Naive thymus-derived CD4-positive, alpha-beta T cell (primary cell): Measurements from ENCODE around the gene GFI1B. TPM values are rescaled to one million over a fixed set of nuclear protein-coding genes. Genes with fewer than 3 reads are reported as not detected.
A peak's percentile ranks its signal among the peaks of the same experiment; 100 is the strongest.

Experiments used
- ATAC-seq: fragments of 150-1000 bp; cut with Tn5 transposase; 2 replicates; pipeline ENCODE4 v1.10.0; 2021; ENCODE audit warnings: mild to moderate bottlenecking, moderate library complexity
- CTCF ChIA-PET: fragments of 350-600 bp; sonication (Branson Sonifier 250); formaldehyde crosslinking; loops from one replicate; lab custom pipeline; 2021; ENCODE audit warnings: antibody characterized with exemption; lab: Charles Lee
- POLR2A ChIA-PET: fragments of 350-600 bp; sonication (Branson Sonifier 250); formaldehyde crosslinking; loops from one replicate; lab custom pipeline; 2021; ENCODE audit warnings: antibody characterized with exemption, inconsistent platforms; lab: Charles Lee
- DNase-seq, 9 donors: peaks; one replicate each; pipeline versions ENCODE4 v3.0.0 to v3.0.0-alpha.2; 2020 to 2022; ENCODE audit warnings: mixed read lengths in 1 of 9
- H3K27ac ChIP-seq: one replicate; pipeline ENCODE4 v1.7.0; 2013; ENCODE audit warnings: mild to moderate bottlenecking, low read depth, low read length, moderate library complexity
- H3K27me3 ChIP-seq, 2 donors: one replicate each; pipeline ENCODE4 v1.7.0; 2013; ENCODE audit warnings: low read length in 2 of 2, mild to moderate bottlenecking in 2 of 2, moderate library complexity in 2 of 2; ENCODE audit not compliant: control insufficient read depth in 2 of 2, insufficient read depth in 2 of 2
- H3K36me3 ChIP-seq, 3 experiments: 1 replicate in 2 of 3; 2 replicates in 1 of 3; pipeline ENCODE4 v1.7.0; 2013; ENCODE audit warnings: low read length in 3 of 3, mild to moderate bottlenecking in 3 of 3, moderate library complexity in 1 of 3; ENCODE audit not compliant: insufficient read depth in 3 of 3, control insufficient read depth in 2 of 3
- H3K4me1 ChIP-seq, 2 donors: one replicate each; pipeline ENCODE4 v1.7.0; 2013; ENCODE audit warnings: low read length in 2 of 2, mild to moderate bottlenecking in 2 of 2, moderate library complexity in 1 of 2; ENCODE audit not compliant: control insufficient read depth in 2 of 2, insufficient read depth in 2 of 2
- H3K4me3 ChIP-seq: 2 replicates; pipeline ENCODE4 v1.7.0; 2013; ENCODE audit warnings: mild to moderate bottlenecking, low read length
- H3K9me3 ChIP-seq, 3 experiments: 1 replicate in 2 of 3; 2 replicates in 1 of 3; pipeline ENCODE4 v1.7.0; 2013; ENCODE audit warnings: low read length in 3 of 3; ENCODE audit not compliant: control insufficient read depth in 2 of 3
- H3K27ac Mint-ChIP-seq, 9 donors: one replicate each; pipeline ENCODE4 v1.8.0; 2020 to 2022; ENCODE audit warnings: mixed read lengths in 9 of 9, mild to moderate bottlenecking in 8 of 9, moderate library complexity in 5 of 9, inconsistent platforms in 2 of 9
- H3K27me3 Mint-ChIP-seq, 5 donors: one replicate each; pipeline ENCODE4 v1.8.0; 2021 to 2022; ENCODE audit warnings: mixed read lengths in 5 of 5, mild to moderate bottlenecking in 1 of 5
- H3K36me3 Mint-ChIP-seq, 5 donors: one replicate each; pipeline ENCODE4 v1.8.0; 2020 to 2022; ENCODE audit warnings: mixed read lengths in 5 of 5, mild to moderate bottlenecking in 3 of 5, inconsistent platforms in 1 of 5
- H3K4me1 Mint-ChIP-seq, 7 donors: one replicate each; pipeline ENCODE4 v1.8.0; 2020 to 2022; ENCODE audit warnings: mixed read lengths in 7 of 7, mild to moderate bottlenecking in 3 of 7, inconsistent platforms in 1 of 7
- H3K4me3 Mint-ChIP-seq, 10 donors: one replicate each; pipeline ENCODE4 v1.8.0; 2020 to 2022; ENCODE audit warnings: mild to moderate bottlenecking in 10 of 10, mixed read lengths in 10 of 10, moderate library complexity in 6 of 10, inconsistent platforms in 2 of 10
- H3K9me3 Mint-ChIP-seq, 11 donors: one replicate each; pipeline ENCODE4 v1.8.0; 2020 to 2022; ENCODE audit warnings: mixed read lengths in 11 of 11, mild to moderate bottlenecking in 4 of 11, inconsistent platforms in 1 of 11, moderate library complexity in 1 of 11
- intact Hi-C, 2 donors: fragments of 100-400 bp; cut with micrococcal nuclease; formaldehyde crosslinking; loops; one replicate each; pipeline ENCODE4 v1.15.1; 2023
- polyA plus RNA-seq, 2 donors: library from polyadenylated mRNA; unstranded; fragments of 300-500 nt; fragmentation: Illumina TruSeq; gene quantifications; one replicate each; pipeline ENCODE4 v1.2.3, GENCODE V29; 2021
- total RNA-seq, 6 experiments: library from RNA in 5 of 6; stranded (reverse) in 5 of 6; gene quantifications; 1 replicate in 5 of 6; 2 replicates in 1 of 6; pipeline ENCODE4 v1.2.3 and lab custom pipeline; 2021 to 2026

GFI1B gene
- total and polyA plus RNA-seq, 7 experiments from 2014 or later, result 0.21 to 2.7 TPM; not detected in 5

DNA sequence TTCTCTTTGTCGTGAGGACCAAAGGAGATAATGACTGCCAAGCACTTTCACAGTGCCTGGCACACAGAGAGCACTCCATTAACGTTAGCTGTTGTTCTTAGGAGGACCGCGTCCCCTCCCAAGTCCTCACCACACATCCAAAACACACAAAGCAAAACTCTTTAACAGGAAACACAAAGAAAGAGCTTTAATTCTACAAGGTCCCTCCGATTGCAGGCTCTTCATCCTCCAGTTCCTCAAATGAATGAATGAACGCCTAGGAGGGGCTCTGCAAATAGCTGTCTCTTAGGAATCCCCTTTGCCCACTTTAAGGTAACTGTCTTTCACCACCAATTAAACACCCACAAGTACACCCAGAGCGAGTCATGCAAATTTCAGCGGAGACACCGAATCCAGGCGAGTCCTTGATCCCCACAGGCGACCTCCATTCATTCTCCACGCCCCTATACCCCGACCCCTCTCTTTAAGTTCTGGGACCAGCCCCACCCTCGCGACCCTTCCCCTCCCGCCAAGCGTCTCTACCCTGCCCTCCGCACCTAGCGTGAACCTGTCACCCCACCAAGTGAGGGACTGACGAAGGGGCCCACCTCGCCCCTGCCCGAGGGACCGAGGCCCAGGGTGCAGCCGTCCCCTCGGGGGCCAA, 34.7 kb upstream of the GFI1B start:
- POLR2A ChIA-PET, result interaction anchor here (0.7 to 2.6 kb wide), 11 partner anchors 9 to 1216 kb away, joined by 3 to 14 read pairs (median 4); partner anchors contain the start of gene GTF3C5

DNA sequence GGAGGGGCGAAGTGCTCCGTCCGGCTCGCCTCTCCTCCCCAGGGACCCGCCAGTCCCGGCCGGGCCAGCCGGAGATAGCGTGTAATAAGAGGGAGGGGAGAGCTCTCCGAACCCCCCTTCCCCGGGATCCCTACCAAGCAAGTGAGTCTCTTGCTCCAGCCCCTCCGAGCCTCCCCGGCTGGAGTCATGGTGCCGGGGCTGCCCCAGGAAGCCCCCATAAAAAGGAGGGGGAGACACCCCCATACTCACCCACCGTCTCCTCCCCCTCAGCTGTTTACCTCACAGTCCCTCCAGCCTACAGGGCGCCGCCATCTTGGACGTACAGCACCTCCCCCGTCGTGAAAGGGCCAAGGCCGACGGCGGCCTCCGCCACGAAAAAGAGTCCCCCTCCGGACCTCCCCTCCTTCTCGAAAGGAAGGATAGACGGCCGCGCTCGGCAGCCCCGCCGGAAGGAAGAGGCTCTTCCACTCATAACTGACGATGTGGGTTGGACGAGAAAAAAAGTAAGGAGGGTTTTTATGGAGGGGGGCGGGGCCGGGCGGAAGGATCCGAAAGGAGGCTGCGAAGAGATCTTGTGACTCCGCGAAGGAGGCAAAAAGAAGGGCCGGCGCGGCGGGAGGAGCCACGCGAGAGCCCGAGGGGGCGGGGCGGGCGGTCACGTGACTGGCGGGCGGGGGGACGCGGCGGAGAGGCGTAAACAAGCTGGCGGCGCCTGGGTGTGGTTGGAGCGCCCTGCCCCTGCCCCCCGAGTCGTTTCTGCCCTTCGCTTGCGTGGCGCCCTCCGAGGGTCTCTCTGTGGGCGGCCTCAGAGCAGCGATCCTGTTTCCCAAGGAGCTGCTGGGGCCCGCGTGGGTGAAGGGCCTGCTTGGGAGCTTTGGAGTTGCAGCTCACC, 34.0 kb upstream of the GFI1B start, which contains the start of gene TSC1:
TSS of gene TSC1 (minus strand) at position 323 of the 892 bp plus-strand sequence. CDS start 15,744 bp downstream, outside the sequence.
- Histone ChIP-seq H3K9me3 (no peaks in the 10 kb centered on the region), H3K4me3 (peak within 1 kb of the TSS; percentile 93), H3K4me1 (peaks cover 8 to 14% of the 10 kb centered on the region in 2 donors), H3K27me3 (no peaks in the 10 kb centered on the region), H3K27ac (peak within 1 kb of the TSS; percentile 94), H3K36me3 (peaks cover 0 to 7% (median 0%) of the 10 kb centered on the region in 3 experiments)
- CTCF ChIA-PET, result interaction anchor here (0.6 to 1.4 kb wide), 3 partner anchors 241 to 590 kb away, joined by 3 read pairs; partner anchors contain the start of gene SETX
- DNase-seq (peak; percentile 96 to 99 (median 98)), ATAC-seq (peak; percentile 94)
- H3K36me3 Mint-ChIP-seq, result no peaks in the 10 kb centered on the region
- peaks cover 0 to 4% (median 0%) of the 10 kb centered on the region in 11 donors for H3K9me3 Mint-ChIP-seq
- H3K4me1 Mint-ChIP-seq, result peaks cover 15 to 45% (median 27%) of the 10 kb centered on the region in 7 donors
- POLR2A ChIA-PET, result interaction anchor here (0.5 to 3.0 kb wide), 17 partner anchors 10 to 1216 kb away, joined by 3 to 15 read pairs (median 3); partner anchors contain the start of genes DDX31, GTF3C4 and GTF3C5
- intact Hi-C loops, result loop anchor here (1.0 to 10.0 kb wide), 12 partner anchors 28 to 1820 kb away; partner anchors contain the start of genes AK8 (in 2 of the 2), BRD3 (in 2 of the 2), GTF3C5 (in 2 of the 2) and SPACA9 (in 2 of the 2)
- H3K27me3 Mint-ChIP-seq, result peaks cover 0 to 3% (median 0%) of the 10 kb centered on the region in 5 donors
- peak within 1 kb of the TSS; percentile 99 to 100 (median 100) for H3K27ac Mint-ChIP-seq
- peak within 1 kb of the TSS; percentile 90 to 99 (median 98) for H3K4me3 Mint-ChIP-seq

More for the DNA sequence above, 34.7 kb upstream of the GFI1B start:
- peak overlapping the region; percentile 93 for H3K4me3 ChIP-seq
- Mint-ChIP-seq H3K4me1 (peaks cover 16 to 53% (median 27%) of the 10 kb centered on the region in 7 donors), H3K36me3 (no peaks in the 10 kb centered on the region), H3K4me3 (peak overlapping the region; percentile 90 to 99 (median 96)), H3K27me3 (peaks cover 0 to 3% (median 0%) of the 10 kb centered on the region in 5 donors), H3K27ac (peak overlapping the region; percentile 89 to 99 (median 99)), H3K9me3 (peaks cover 0 to 4% (median 0%) of the 10 kb centered on the region in 11 donors)
- peaks cover 8 to 14% of the 10 kb centered on the region in 2 donors for H3K4me1 ChIP-seq
- peak overlapping the region; percentile 94 for H3K27ac ChIP-seq
- DNase-seq, result peak in 2 of 9 donors; percentile 2
- CTCF ChIA-PET, result interaction anchor here (0.8 kb wide), 1 partner anchor 242 kb away, joined by 3 read pairs; no protein-coding TSS in a partner anchor
- no peak for ATAC-seq
- intact Hi-C loops, result loop anchor here (1.0 to 10.0 kb wide), 12 partner anchors 29 to 1819 kb away; partner anchors contain the start of genes AK8 (in 2 of the 2), BRD3 (in 2 of the 2), GTF3C5 (in 2 of the 2) and SPACA9 (in 2 of the 2)
- no peaks in the 10 kb centered on the region for H3K27me3 ChIP-seq
- peaks cover 0 to 7% (median 0%) of the 10 kb centered on the region in 3 experiments for H3K36me3 ChIP-seq
- no peaks in the 10 kb centered on the region for H3K9me3 ChIP-seq

DNA sequence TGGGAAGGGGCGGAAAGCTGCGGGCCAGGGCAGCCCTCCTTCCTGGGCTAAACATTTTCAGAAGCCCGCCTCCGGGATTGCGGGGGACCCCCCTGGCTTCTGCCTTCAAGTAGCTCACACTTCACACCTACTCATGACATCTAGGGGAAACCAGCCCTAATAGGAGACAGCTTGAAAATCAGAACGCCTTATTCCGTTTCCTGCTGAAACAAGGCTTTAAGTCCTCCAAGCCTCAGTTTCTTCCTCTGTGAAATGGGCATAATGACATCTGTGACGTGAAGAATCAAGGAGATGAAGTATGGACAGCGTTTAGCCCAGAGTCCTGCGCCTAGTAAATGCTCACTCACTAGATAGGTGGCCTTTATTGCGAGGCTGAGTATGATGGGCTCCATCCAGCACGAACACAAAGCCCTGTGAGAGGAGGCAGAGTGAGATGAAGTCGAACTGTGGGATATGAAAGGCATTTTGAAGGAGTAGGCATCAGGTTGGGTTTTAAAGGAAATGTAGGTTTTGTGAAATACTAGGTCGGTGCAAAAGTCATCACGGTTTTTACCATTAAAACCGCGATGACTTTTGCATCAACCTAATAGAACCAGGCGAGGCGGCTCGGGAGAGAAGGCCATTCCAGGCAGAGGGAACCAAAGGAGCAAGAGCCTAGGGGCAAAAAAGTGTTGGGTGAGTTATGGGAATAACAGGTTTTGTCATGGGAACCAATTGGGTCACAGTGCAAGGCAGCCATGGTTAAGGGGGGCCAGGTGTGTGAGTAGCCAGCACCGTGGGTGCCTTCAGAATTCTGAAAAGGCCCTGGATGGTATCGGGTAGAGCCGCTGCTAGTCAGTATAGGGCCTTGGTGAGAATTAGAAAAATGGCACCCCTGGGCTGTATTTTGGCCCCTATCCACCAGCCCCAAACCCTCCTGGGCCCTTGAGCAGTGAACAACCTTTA, 33.0 kb upstream of the GFI1B start:
- H3K27me3 Mint-ChIP-seq, result peaks cover 0 to 3% (median 0%) of the 10 kb centered on the region in 5 donors
- Histone ChIP-seq H3K4me3 (peak overlapping the region; percentile 93), H3K36me3 (peaks cover 0 to 7% (median 0%) of the 10 kb centered on the region in 3 experiments), H3K27ac (peak overlapping the region; percentile 94), H3K4me1 (peaks cover 8 to 14% of the 10 kb centered on the region in 2 donors), H3K9me3 (no peaks in the 10 kb centered on the region), H3K27me3 (no peaks in the 10 kb centered on the region)
- peaks cover 15 to 45% (median 27%) of the 10 kb centered on the region in 7 donors for H3K4me1 Mint-ChIP-seq
- H3K9me3 Mint-ChIP-seq, result peaks cover 0 to 4% (median 0%) of the 10 kb centered on the region in 11 donors
- no peaks in the 10 kb centered on the region for H3K36me3 Mint-ChIP-seq
- no peak for DNase-seq
- POLR2A ChIA-PET, result interaction anchor here (0.7 to 3.0 kb wide), 8 partner anchors 10 to 704 kb away, joined by 3 to 15 read pairs (median 4); partner anchors contain the start of genes DDX31, GTF3C4 and GTF3C5
- CTCF ChIA-PET, result interaction anchor here (0.6 to 1.4 kb wide), 2 partner anchors 514 to 590 kb away, joined by 3 read pairs; partner anchors contain the start of gene SETX
- peak; percentile 8 for ATAC-seq
- peak overlapping the region; percentile 99 to 100 (median 100) for H3K27ac Mint-ChIP-seq
- intact Hi-C loops, result loop anchor here (2.0 to 10.0 kb wide), 6 partner anchors 199 to 1821 kb away; partner anchors contain the start of genes BRD3 (in 2 of the 2), NUP214 (in 1 of the 2) and PRRC2B (in 1 of the 2)
- peak overlapping the region; percentile 90 to 99 (median 98) for H3K4me3 Mint-ChIP-seq

DNA sequence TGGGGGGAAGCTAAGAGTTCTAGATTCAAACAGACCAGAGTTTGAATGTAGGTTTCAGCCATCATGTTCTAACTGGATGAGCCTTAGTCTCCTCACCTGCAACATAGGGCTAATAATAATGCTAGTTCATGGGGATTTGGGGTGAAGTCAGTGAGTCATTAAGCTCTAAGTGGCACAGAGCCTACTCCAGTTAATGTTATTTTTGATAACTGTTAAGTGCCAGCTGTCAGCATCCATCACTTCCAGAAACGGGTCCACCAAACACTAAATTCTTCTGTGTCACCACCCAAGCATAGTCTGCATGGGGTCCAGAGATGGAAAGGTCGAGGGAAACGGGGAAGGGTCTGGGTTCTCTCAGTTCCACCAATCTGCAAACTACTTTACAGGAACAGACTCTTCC, 32.3 kb upstream of the GFI1B start:
- CTCF ChIA-PET, result interaction anchor here (1.4 kb wide), 1 partner anchor 591 kb away, joined by 3 read pairs; the partner anchor contains the start of gene SETX
- H3K4me3 ChIP-seq, result no peak overlapping the region
- H3K36me3 Mint-ChIP-seq, result no peaks in the 10 kb centered on the region
- intact Hi-C loops, result loop anchor here (10.0 kb wide), 5 partner anchors 199 to 1821 kb away; partner anchors contain the start of genes BRD3 (in 1 of the 2), NUP214 (in 1 of the 2) and PRRC2B (in 1 of the 2)
- H3K9me3 ChIP-seq, result no peaks in the 10 kb centered on the region
- peak overlapping the region in 3 of 10 donors; percentile 34 to 98 (median 93) for H3K4me3 Mint-ChIP-seq
- peaks cover 15 to 41% (median 25%) of the 10 kb centered on the region in 7 donors for H3K4me1 Mint-ChIP-seq
- H3K27ac Mint-ChIP-seq, result peak overlapping the region in 8 of 9 donors; percentile 15 to 100 (median 99)
- peaks cover 0 to 7% (median 0%) of the 10 kb centered on the region in 3 experiments for H3K36me3 ChIP-seq
- no peak for DNase-seq
- H3K27me3 Mint-ChIP-seq, result peaks cover 0 to 3% (median 0%) of the 10 kb centered on the region in 5 donors
- H3K27ac ChIP-seq, result no peak overlapping the region
- ATAC-seq, result no peak
- H3K9me3 Mint-ChIP-seq, result peaks cover 0 to 4% (median 0%) of the 10 kb centered on the region in 11 donors
- peaks cover 8 to 14% of the 10 kb centered on the region in 2 donors for H3K4me1 ChIP-seq
- POLR2A ChIA-PET, result interaction anchor here (3.0 kb wide), 1 partner anchor 85 kb away, joined by 15 read pairs; the partner anchor contains the start of gene GTF3C5
- H3K27me3 ChIP-seq, result no peaks in the 10 kb centered on the region
